K562 (cell line): Measurements from ENCODE around the gene PPIL4. TPM values are rescaled to one million over a fixed set of nuclear protein-coding genes. Genes with fewer than 3 reads are reported as not detected.

Experiments
- ATAC-seq: fragments of 200-7000 bp; cut with Tn5 transposase; 3 replicates; pipeline ENCODE4 v1.9.1; 2020; ENCODE audit warnings: moderate library complexity
- BruUV-seq: library from RNA; stranded (reverse); fragments of 400-500 nt; replicated peaks from 2 replicates; lab custom pipeline; 2021; lab: Mats Ljungman, UMichigan
- CTCF ChIA-PET: fragments of 300-600 bp; formaldehyde crosslinking; extraction: SDS; loops from one replicate; lab custom pipeline; 2021; ENCODE audit warnings: low intra/inter-chr PET ratio; lab: Yijun Ruan, JAX
- POLR2A ChIA-PET: fragments of 300-600, 350-650 bp; sonication (Branson Sonifier 250); formaldehyde crosslinking; extraction: SDS; loops from one replicate; lab custom pipeline; 2021; ENCODE audit warnings: antibody characterized with exemption, inconsistent platforms; lab: Yijun Ruan, JAX
- DNase-seq, 4 experiments: peaks; one replicate each; pipeline versions ENCODE4 v3.0.0 to v3.0.0-alpha.2; 2011 to 2018; ENCODE audit warnings: low spot score in 3 of 4, mixed read lengths in 3 of 4; ENCODE audit errors: extremely low read depth in 1 of 4
- FAIRE-seq: peaks from 2 replicates; lab custom pipeline; 2011; peaks lifted over from hg19 to GRCh38; lab: Jason Lieb, UNC
- H2AFZ ChIP-seq: 2 replicates; pipeline ENCODE4 v1.6.0; 2011; ENCODE audit warnings: low read depth, low read length, control low read depth, inconsistent platforms
- H3K27ac ChIP-seq: fragments of 200-600 bp; 3 replicates; pipeline ENCODE4 v1.8.0; 2011; ENCODE audit warnings: low read depth, mild to moderate bottlenecking, control low read depth, inconsistent platforms, low read length, moderate library complexity, mixed read lengths; ENCODE audit errors: extremely low read depth
- H3K27me3 ChIP-seq, 2 experiments: fragments of 300-600 bp in 1 of 2; 2 replicates in 1 of 2; 3 replicates in 1 of 2; pipeline versions ENCODE4 v1.6.0 to v1.8.0; 2011; ENCODE audit warnings: inconsistent platforms in 2 of 2, low read length in 2 of 2, mild to moderate bottlenecking in 1 of 2, mixed read lengths in 1 of 2, moderate library complexity in 1 of 2; ENCODE audit not compliant: control insufficient read depth in 2 of 2, insufficient read depth in 2 of 2
- H3K36me3 ChIP-seq: fragments of 300-600 bp; 3 replicates; pipeline ENCODE4 v1.8.0; 2011; ENCODE audit warnings: mild to moderate bottlenecking, low read length, inconsistent platforms; ENCODE audit not compliant: control insufficient read depth, insufficient read depth
- H3K4me1 ChIP-seq, 2 experiments: fragments of 200-600 bp in 1 of 2; replicated peaks in 1 of 2; 2 replicates in 1 of 2; 3 replicates in 1 of 2; pipeline versions ENCODE4 v1.5.1 to v1.8.0; 2011; ENCODE audit warnings: inconsistent platforms in 2 of 2, low read length in 2 of 2, mild to moderate bottlenecking in 1 of 2, mixed read lengths in 1 of 2, moderate library complexity in 1 of 2; ENCODE audit not compliant: control insufficient read depth in 2 of 2, insufficient read depth in 2 of 2
- H3K4me2 ChIP-seq: 2 replicates; pipeline ENCODE4 v1.6.1; 2011; ENCODE audit warnings: low read length, control low read depth, inconsistent platforms, mixed read lengths; ENCODE audit not compliant: insufficient read depth
- H3K4me3 ChIP-seq: fragments of 200-600 bp; sonication (generic), shearing (Covaris generic); 2 replicates; pipeline ENCODE4 v1.5.1; 2016; ENCODE audit warnings: control low read depth, inconsistent platforms
- H3K79me2 ChIP-seq: fragments of 200-600 bp; 3 replicates; pipeline ENCODE4 v1.8.0; 2011; ENCODE audit warnings: low read length, inconsistent platforms; ENCODE audit not compliant: control insufficient read depth, insufficient read depth
- H3K9ac ChIP-seq, 2 experiments: 2 replicates each; pipeline versions ENCODE4 v1.6.0 to v1.6.1; 2011; ENCODE audit warnings: low read depth in 2 of 2, low read length in 2 of 2, control low read depth in 1 of 2, inconsistent platforms in 1 of 2, mild to moderate bottlenecking in 1 of 2, mixed read lengths in 1 of 2; ENCODE audit not compliant: insufficient read depth in 1 of 2
- H3K9me1 ChIP-seq: one replicate; pipeline ENCODE4 v1.6.0; 2011; ENCODE audit warnings: inconsistent platforms, mild to moderate bottlenecking, low read length, moderate library complexity; ENCODE audit not compliant: control insufficient read depth, insufficient read depth
- H3K9me3 ChIP-seq: replicated peaks from 2 replicates; pipeline ENCODE4 v1.5.1; 2011; ENCODE audit warnings: low read depth, low read length, inconsistent platforms; ENCODE audit not compliant: control insufficient read depth, insufficient read depth
- H4K20me1 ChIP-seq: replicated peaks from 2 replicates; pipeline ENCODE4 v1.6.1; 2011; ENCODE audit warnings: low read length, inconsistent platforms, mixed read lengths; ENCODE audit not compliant: control insufficient read depth, insufficient read depth
- CBX1 ChIP-seq: sonication (generic); IDR thresholded peaks from 2 replicates; pipeline ENCODE4 v1.6.1; 2016; ENCODE audit warnings: antibody characterized with exemption, low read depth, mild to moderate bottlenecking
- CREB5 ChIP-seq: fragments of 250-450 bp; sonication (Bioruptor Pico); IDR thresholded peaks from 2 replicates; pipeline ENCODE4 v1.5.0; 2020; ENCODE audit warnings: mild to moderate bottlenecking
- GTF2B ChIP-seq: IDR thresholded peaks from 2 replicates; pipeline ENCODE4 v1.6.1; 2011; ENCODE audit not compliant: insufficient read length; ENCODE audit errors: extremely low read depth
- HNRNPH1 ChIP-seq: fragments of 200-400 bp; formaldehyde crosslinking; optimal IDR thresholded peaks from 2 replicates; pipeline ENCODE3; 2017; ENCODE audit warnings: low read depth, mild to moderate bottlenecking, low read length, moderate library complexity
- KAT7 ChIP-seq: sonication (generic); formaldehyde crosslinking; IDR thresholded peaks from 2 replicates; pipeline ENCODE4 v1.8.0; 2022; ENCODE audit warnings: missing genetic modification reagents, mild to moderate bottlenecking, borderline replicate concordance
- PREB ChIP-seq: sonication (generic); formaldehyde crosslinking; IDR thresholded peaks from 2 replicates; pipeline ENCODE4 v1.8.1; 2023; ENCODE audit warnings: mild to moderate bottlenecking, missing genetic modification reagents
- RCOR1 ChIP-seq, 2 experiments: IDR thresholded peaks; 2 replicates each; pipeline ENCODE4 v1.6.1; 2012; ENCODE audit warnings: low read depth in 2 of 2, low read length in 2 of 2, borderline replicate concordance in 1 of 2, improper control_type of control experiment in 1 of 2
- SMAD2 ChIP-seq: fragments of 150-350 bp; IDR thresholded peaks from 2 replicates; pipeline ENCODE4 v1.6.1; 2014; ENCODE audit warnings: low read depth, mild to moderate bottlenecking, low read length
- ZBTB11 ChIP-seq, 3 experiments: fragments of 200-800 bp in 1 of 3; fragments of 250-450 bp in 1 of 3; fragments of 450-650 bp in 1 of 3; sonication (Bioruptor Pico) in 1 of 3; sonication (Bioruptor generic) in 1 of 3; formaldehyde crosslinking in 1 of 3; IDR thresholded peaks; 2 replicates each; pipeline versions ENCODE4 v1.6.1 to v1.8.0; 2016 to 2022; ENCODE audit warnings: mild to moderate bottlenecking in 2 of 3, missing genetic modification characterization in 2 of 3, missing compliant biosample characterization in 1 of 3, moderate library complexity in 1 of 3
- ZC3H8 ChIP-seq: fragments of 450-650 bp; IDR thresholded peaks from 2 replicates; pipeline ENCODE4 v1.6.1; 2017
- WGBS: fragments of 100-300 bp; shearing (Covaris generic); methylation state at CpG from one replicate; pipeline ENCODE4 v1.1.6; 2016; ENCODE audit warnings: low coverage, mixed read lengths; ENCODE audit not compliant: insufficient coverage; ENCODE audit errors: missing lambda C conversion rate; 5-methylcytosine and 5-hydroxymethylcytosine counted together
- in situ Hi-C: fragments of 300-500 bp; cut with MboI; formaldehyde crosslinking; loops from 4 replicates; pipeline ENCODE4 v1.15.0; 2018; ENCODE audit warnings: inconsistent platforms, mixed read lengths
- intact Hi-C: fragments of 100-400 bp; cut with micrococcal nuclease; formaldehyde crosslinking; loops from 2 replicates; pipeline ENCODE4 v1.14.2; 2022
- polyA plus RNA-seq, 8 experiments: library from polyadenylated mRNA; depleted of rRNA in 4 of 8; stranded (reverse) in 5 of 8; unstranded in 3 of 8; fragments of >200 nt; fragmentation: Nextera tagmentation in 2 of 8; fragmentation: Illumina TruSeq in 1 of 8; extraction: Ambion mirVana in 2 of 8; extraction: Trizol in 1 of 8; gene quantifications; 2 replicates each; pipeline versions ENCODE4 v1.2.1 to v1.2.3, GENCODE V29; 2011 to 2014; ENCODE audit warnings: inconsistent platforms in 1 of 8, missing spikeins in 1 of 8
- total RNA-seq, 7 experiments: library from RNA; depleted of rRNA in 6 of 7; stranded (reverse); fragments of >200 nt in 6 of 7; fragmentation: Illumina TruSeq in 2 of 7; extraction: Trizol in 2 of 7; gene quantifications; 2 replicates each; pipeline versions ENCODE4 v1.2.1 to v1.2.3, GENCODE V29; 2011 to 2021; ENCODE audit warnings: low replicate concordance in 1 of 7

PPIL4 gene
- total and polyA plus RNA-seq, 9 of the 15 experiments (the other 6 are each of a cell fraction or from before 2014, with no cell fraction given) = 14.5 to 55.2 (median 45.9) TPM

GRCh38 chr6:149483849-149484655 is 61.8 kb downstream of the PPIL4 start (continued):
- TF ChIP-seq SMAD2 = no peak
- TF ChIP-seq RCOR1 (IDR thresholded peaks at IDR 0.05; ENCODE audit: borderline replicate concordance in 1 of 2, low read depth in 2 of 2, low read length in 2 of 2) = no peak
- no peak for TF ChIP-seq CBX1
- no peak for TF ChIP-seq PREB
- TF ChIP-seq HNRNPH1 = no peak
- no peak for TF ChIP-seq ZC3H8

GRCh38 chr6:149483334-149483725 is 62.5 kb downstream of the PPIL4 start:
- DNase-seq = no peak
- TF ChIP-seq KAT7 (CRISPR knock-in tag) (no peak), ZBTB11 (CRISPR knock-in tag; IDR thresholded peaks at IDR 0.05) (no peak), CREB5 (no peak), CBX1 (no peak), GTF2B (no peak)
- TF ChIP-seq, all 486 proteins: peak for 0
- H4K20me1 ChIP-seq = no peaks in the 10 kb centered on the region
- in situ Hi-C loops = no loop called here
- H3K27ac ChIP-seq = no peak overlapping the region
- H3K9me3 ChIP-seq = no peaks in the 10 kb centered on the region
- intact Hi-C loops = no loop called here
- no peaks in the 10 kb centered on the region for H3K79me2 ChIP-seq
- H3K27me3 ChIP-seq = peaks cover 47 to 67% of the 10 kb centered on the region in 2 experiments
- 33% methylated on average over 3 of the region's 3 CpGs for WGBS
- no peaks in the 10 kb centered on the region for H3K9me1 ChIP-seq
- BruUV-seq = no TSS peak
- no peaks in the 10 kb centered on the region for H3K36me3 ChIP-seq
- no peak for FAIRE-seq
- ATAC-seq = no peak
- peaks cover 3 to 23% of the 10 kb centered on the region in 2 experiments; a peak in 3 of 5 replicates for H3K4me1 ChIP-seq
- H3K4me3 ChIP-seq = no peak overlapping the region
- ChIA-PET POLR2A (interaction anchor here (0.6 to 1.0 kb wide), 5 partner anchors 14 to 1438 kb away, joined by 3 read pairs; no protein-coding TSS in a partner anchor), CTCF (interaction anchor here (0.6 kb wide), 1 partner anchor 10 kb away, joined by 3 read pairs; no protein-coding TSS in a partner anchor)
- no peak overlapping the region for H2AFZ ChIP-seq
- no peak overlapping the region for H3K4me2 ChIP-seq
- no peak overlapping the region for H3K9ac ChIP-seq
